ENCODE measurements around the gene VSX2.

VSX2 gene

GRCh38 chr14:74238974-74239847 lies at the start of gene VSX2:
VSX2 (plus strand) TSS chr14:74239449; CDS start chr14:74239562, 113 bp downstream.
- no peak for DNase-seq

GRCh38 chr14:74190927-74191575 lies 48.2 kb upstream of the VSX2 start:
- peak; percentile 26 for DNase-seq

GRCh38 chr14:74194506-74195274 lies 44.6 kb upstream of the VSX2 start:
- no peak for DNase-seq

GRCh38 chr14:74195623-74196022 lies 43.6 kb upstream of the VSX2 start:
- DNase-seq = no peak

GRCh38 chr14:74198441-74199234 lies 40.6 kb upstream of the VSX2 start:
- no peak for DNase-seq

GRCh38 chr14:74202113-74202512 lies 37.1 kb upstream of the VSX2 start:
- DNase-seq = no peak

GRCh38 chr14:74203639-74204038 lies 35.6 kb upstream of the VSX2 start:
- no peak for DNase-seq

GRCh38 chr14:74204491-74204890 lies 34.8 kb upstream of the VSX2 start:
- DNase-seq = no peak

GRCh38 chr14:74205882-74206281 lies 33.4 kb upstream of the VSX2 start:
- DNase-seq = no peak

- no peak for DNase-seq
Observed at GRCh38 chr14:74207943-74208342, 31.3 kb upstream of the VSX2 start.

GRCh38 chr14:74208642-74209041 lies 30.6 kb upstream of the VSX2 start:
- DNase-seq = no peak

GRCh38 chr14:74211945-74212580 lies 27.2 kb upstream of the VSX2 start:
- DNase-seq = no peak

GRCh38 chr14:74213907-74214803 lies 25.1 kb upstream of the VSX2 start:
- DNase-seq = no peak

- DNase-seq = no peak
Observed at GRCh38 chr14:74216671-74217070, 22.6 kb upstream of the VSX2 start.

GRCh38 chr14:74217672-74218448 lies 21.4 kb upstream of the VSX2 start:
- peak; percentile 54 for DNase-seq

GRCh38 chr14:74218462-74218861 lies 20.8 kb upstream of the VSX2 start:
- DNase-seq = no peak

- DNase-seq = no peak
Observed at GRCh38 chr14:74219277-74220205, 19.7 kb upstream of the VSX2 start.

GRCh38 chr14:74220991-74221390 lies 18.3 kb upstream of the VSX2 start:
- no peak for DNase-seq

GRCh38 chr14:74221741-74222140 lies 17.5 kb upstream of the VSX2 start:
- no peak for DNase-seq
